ENCODE results near the gene CYLD. TPM values are rescaled to one million over a fixed set of nuclear protein-coding genes. Genes with fewer than 3 reads are reported as not detected.

CYLD gene
- total RNA-seq, 1 experiment from 2014 or later: 9.8 TPM

DNA sequence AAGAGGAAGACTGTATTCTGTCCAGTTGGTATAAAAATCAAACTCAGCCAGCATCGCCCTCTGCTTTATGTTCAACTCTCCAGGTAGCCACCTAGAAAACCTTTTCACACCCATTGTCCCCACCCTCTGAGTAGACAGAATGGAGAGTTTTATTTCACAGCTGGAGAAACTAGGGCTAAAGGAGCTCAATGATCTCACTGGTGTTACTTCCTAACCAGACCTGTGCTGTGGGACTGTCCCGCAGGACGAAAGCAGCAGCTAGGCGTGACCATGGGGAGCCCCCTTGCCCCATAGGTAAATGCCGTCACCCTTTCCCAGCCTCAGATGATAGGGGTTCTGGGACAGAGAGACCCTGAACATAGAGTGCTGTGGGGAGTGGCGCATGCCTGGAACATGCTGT is 67.7 kb downstream of the CYLD start:
- no peaks in the 10 kb centered on the region for H3K36me3 ChIP-seq (ENCODE audit: control insufficient read depth, insufficient read depth, low read length)
- no peak for DNase-seq
- ChIA-PET CTCF (interaction anchor here (0.6 kb wide), 1 partner anchor 11 kb away, joined by 3 read pairs; no protein-coding TSS in a partner anchor), POLR2A (no interaction called here)
- H3K4me3 ChIP-seq (ENCODE audit: low read depth, low read length): no peak overlapping the region
- peaks cover 3% of the 10 kb centered on the region; the same call in 1 of the 2 replicates for H3K4me1 ChIP-seq
- BruUV-seq (replicated peaks): no TSS peak
- Mint-ChIP-seq H3K36me3 (ENCODE audit: insufficient read depth, unreplicated experiment) (no peaks in the 10 kb centered on the region), H3K4me3 (ENCODE audit: unreplicated experiment) (no peak overlapping the region), H3K27me3 (ENCODE audit: insufficient read depth, unreplicated experiment) (peaks cover 6% of the 10 kb centered on the region), H3K9me3 (ENCODE audit: unreplicated experiment) (no peaks in the 10 kb centered on the region), H3K27ac (ENCODE audit: unreplicated experiment) (no peak overlapping the region), H3K4me1 (ENCODE audit: low read depth, unreplicated experiment) (no peaks in the 10 kb centered on the region)
- intact Hi-C loops (cut with micrococcal nuclease; ENCODE audit: unreplicated experiment): loop anchor here (5.0 kb wide), 1 partner anchor 262 kb away; the partner anchor contains the start of gene NKD1
- H3K9me3 ChIP-seq: no peaks in the 10 kb centered on the region
- no peaks in the 10 kb centered on the region for H3K27me3 ChIP-seq (replicated peaks; ENCODE audit: control insufficient read depth, insufficient read depth, low read length)
- TF ChIP-seq, protein P1, sequence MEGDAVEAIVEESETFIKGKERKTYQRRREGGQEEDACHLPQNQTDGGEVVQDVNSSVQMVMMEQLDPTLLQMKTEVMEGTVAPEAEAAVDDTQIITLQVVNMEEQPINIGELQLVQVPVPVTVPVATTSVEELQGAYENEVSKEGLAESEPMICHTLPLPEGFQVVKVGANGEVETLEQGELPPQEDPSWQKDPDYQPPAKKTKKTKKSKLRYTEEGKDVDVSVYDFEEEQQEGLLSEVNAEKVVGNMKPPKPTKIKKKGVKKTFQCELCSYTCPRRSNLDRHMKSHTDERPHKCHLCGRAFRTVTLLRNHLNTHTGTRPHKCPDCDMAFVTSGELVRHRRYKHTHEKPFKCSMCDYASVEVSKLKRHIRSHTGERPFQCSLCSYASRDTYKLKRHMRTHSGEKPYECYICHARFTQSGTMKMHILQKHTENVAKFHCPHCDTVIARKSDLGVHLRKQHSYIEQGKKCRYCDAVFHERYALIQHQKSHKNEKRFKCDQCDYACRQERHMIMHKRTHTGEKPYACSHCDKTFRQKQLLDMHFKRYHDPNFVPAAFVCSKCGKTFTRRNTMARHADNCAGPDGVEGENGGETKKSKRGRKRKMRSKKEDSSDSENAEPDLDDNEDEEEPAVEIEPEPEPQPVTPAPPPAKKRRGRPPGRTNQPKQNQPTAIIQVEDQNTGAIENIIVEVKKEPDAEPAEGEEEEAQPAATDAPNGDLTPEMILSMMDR (IDR thresholded peaks at IDR 0.05; ENCODE audit: insufficient read depth in 1 of 2, low read depth in 1 of 2, low read length in 1 of 2, severe bottlenecking in 1 of 2, unreplicated experiment in 1 of 2): no peak

DNA sequence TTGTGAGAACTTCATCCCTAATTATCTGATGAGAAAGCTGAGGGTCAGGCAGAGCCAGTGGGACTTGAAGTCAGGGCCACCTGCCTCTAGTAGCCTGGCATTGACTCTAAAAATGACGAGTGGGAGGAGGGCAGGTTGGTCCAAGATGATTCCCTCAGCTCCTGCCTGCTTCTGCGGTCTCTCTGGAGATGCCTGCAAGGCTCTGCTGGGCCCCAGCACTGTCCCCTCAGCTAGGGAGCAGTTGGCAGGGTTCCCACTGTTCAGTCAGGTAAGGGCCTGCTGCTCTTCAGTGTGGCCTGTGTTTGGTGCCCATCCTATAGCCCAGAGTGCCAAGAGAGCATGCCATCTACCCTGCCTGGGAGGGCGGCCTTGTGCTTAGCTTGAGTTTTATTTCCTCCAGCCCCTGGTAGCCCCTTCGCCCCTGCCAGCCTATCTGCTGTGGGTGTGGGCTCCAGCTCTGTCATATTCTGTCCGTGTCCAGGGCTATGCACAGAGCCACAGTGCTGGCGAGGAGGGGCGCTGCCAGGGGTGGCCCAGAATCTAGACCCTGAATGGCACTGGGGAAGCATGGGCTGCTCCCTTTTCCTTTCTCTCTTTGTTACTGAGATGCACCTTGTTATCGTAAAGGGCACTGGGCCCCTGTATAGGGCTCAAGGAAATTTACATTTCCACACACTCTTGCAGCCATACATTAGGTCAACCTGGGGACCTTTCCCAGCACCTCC is 68.5 kb downstream of the CYLD start:
- Mint-ChIP-seq H3K27me3 (ENCODE audit: insufficient read depth, unreplicated experiment) (peaks cover 6% of the 10 kb centered on the region), H3K9me3 (ENCODE audit: unreplicated experiment) (no peaks in the 10 kb centered on the region), H3K4me3 (ENCODE audit: unreplicated experiment) (no peak overlapping the region), H3K27ac (ENCODE audit: unreplicated experiment) (no peak overlapping the region), H3K36me3 (ENCODE audit: insufficient read depth, unreplicated experiment) (no peaks in the 10 kb centered on the region), H3K4me1 (ENCODE audit: low read depth, unreplicated experiment) (no peaks in the 10 kb centered on the region)
- no peaks in the 10 kb centered on the region for H3K4me1 ChIP-seq
- H3K4me3 ChIP-seq (ENCODE audit: low read depth, low read length): no peak overlapping the region
- no peaks in the 10 kb centered on the region for H3K27me3 ChIP-seq (replicated peaks; ENCODE audit: control insufficient read depth, insufficient read depth, low read length)
- BruUV-seq (replicated peaks): no TSS peak
- H3K36me3 ChIP-seq (ENCODE audit: control insufficient read depth, insufficient read depth, low read length): no peaks in the 10 kb centered on the region
- intact Hi-C loops (cut with micrococcal nuclease; ENCODE audit: unreplicated experiment): no loop called here
- H3K9me3 ChIP-seq: no peaks in the 10 kb centered on the region
- no peak for DNase-seq
- TF ChIP-seq, protein P1 (IDR thresholded peaks at IDR 0.05; ENCODE audit: insufficient read depth in 1 of 2, low read depth in 1 of 2, low read length in 1 of 2, severe bottlenecking in 1 of 2, unreplicated experiment in 1 of 2): no peak
- POLR2A ChIA-PET: no interaction called here
- CTCF ChIA-PET: interaction anchor here (0.6 kb wide), 1 partner anchor 69 kb away, joined by 3 read pairs; the partner anchor contains the start of gene CYLD

DNA sequence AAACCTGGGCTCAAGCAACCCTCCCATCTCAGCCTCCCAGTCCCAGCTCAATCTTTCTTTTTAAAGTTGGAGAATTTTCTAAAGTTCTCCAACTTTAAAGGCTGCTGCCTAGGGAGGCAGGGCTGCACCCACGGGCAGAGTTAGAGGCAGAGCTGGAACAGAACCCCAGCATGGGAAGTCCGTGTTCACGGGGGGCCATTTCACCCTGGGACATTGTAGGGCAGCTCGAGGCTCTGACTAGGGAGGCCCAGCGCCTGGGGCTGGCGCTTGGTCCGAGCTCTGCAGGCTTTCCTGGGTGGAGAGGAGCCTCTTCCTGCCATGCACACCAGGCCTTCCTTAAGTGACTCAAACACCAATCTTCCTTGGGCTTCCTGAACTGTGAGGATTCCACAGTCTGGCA is 70.2 kb downstream of the CYLD start:
- BruUV-seq (replicated peaks): no TSS peak
- Histone ChIP-seq H3K27me3 (replicated peaks; ENCODE audit: control insufficient read depth, insufficient read depth, low read length) (no peaks in the 10 kb centered on the region), H3K9me3 (no peaks in the 10 kb centered on the region), H3K4me3 (ENCODE audit: low read depth, low read length) (no peak overlapping the region), H3K4me1 (no peaks in the 10 kb centered on the region), H3K36me3 (ENCODE audit: control insufficient read depth, insufficient read depth, low read length) (no peaks in the 10 kb centered on the region)
- ChIA-PET CTCF (interaction anchor here (1.7 kb wide), 1 partner anchor 143 kb away, joined by 3 read pairs; no protein-coding TSS in a partner anchor), POLR2A (no interaction called here)
- Mint-ChIP-seq H3K36me3 (ENCODE audit: insufficient read depth, unreplicated experiment) (no peaks in the 10 kb centered on the region), H3K27me3 (ENCODE audit: insufficient read depth, unreplicated experiment) (peaks cover 12% of the 10 kb centered on the region), H3K9me3 (ENCODE audit: unreplicated experiment) (no peaks in the 10 kb centered on the region), H3K4me1 (ENCODE audit: low read depth, unreplicated experiment) (no peaks in the 10 kb centered on the region), H3K27ac (ENCODE audit: unreplicated experiment) (no peak overlapping the region), H3K4me3 (ENCODE audit: unreplicated experiment) (no peak overlapping the region)
- TF ChIP-seq, protein P1 (IDR thresholded peaks at IDR 0.05; ENCODE audit: insufficient read depth in 1 of 2, low read depth in 1 of 2, low read length in 1 of 2, severe bottlenecking in 1 of 2, unreplicated experiment in 1 of 2): no peak
- intact Hi-C loops (cut with micrococcal nuclease; ENCODE audit: unreplicated experiment): no loop called here
- no peak for DNase-seq

Measured in Caco-2 (cell line).